Caco-2 (cell line): ENCODE data around the gene SCN7A. TPM values are rescaled to one million over a fixed set of nuclear protein-coding genes. Genes with fewer than 3 reads are reported as not detected.

ENCODE experiments used
- BruUV-seq: library from RNA; stranded (reverse); fragments of 400-500 nt; replicated peaks from 2 replicates; lab custom pipeline; 2021; lab: Mats Ljungman, UMichigan
- CTCF ChIA-PET: fragments of 300-600 bp; sonication (Branson Sonifier 250); formaldehyde crosslinking; loops from one replicate; lab custom pipeline; 2022; ENCODE audit warnings: antibody characterized with exemption; lab: Charles Lee
- POLR2A ChIA-PET: fragments of 300-600 bp; sonication (Branson Sonifier 250); formaldehyde crosslinking; loops from one replicate; lab custom pipeline; 2022; ENCODE audit warnings: antibody characterized with exemption; lab: Charles Lee
- DNase-seq, 2 experiments: peaks; one replicate each; pipeline versions ENCODE4 v3.0.0 to v3.0.0-alpha.2; 2020 to 2022
- H3K27me3 ChIP-seq: replicated peaks from 2 replicates; pipeline ENCODE4 v1.6.0; 2011; ENCODE audit warnings: low read length; ENCODE audit not compliant: control insufficient read depth, insufficient read depth
- H3K36me3 ChIP-seq: 2 replicates; pipeline ENCODE4 v1.5.1; 2011; ENCODE audit warnings: low read length; ENCODE audit not compliant: control insufficient read depth, insufficient read depth
- H3K4me1 ChIP-seq: fragments of 250-450 bp; sonication (Bioruptor Pico); 2 replicates; pipeline ENCODE4 v1.5.1; 2020; ENCODE audit warnings: mild to moderate bottlenecking
- H3K4me3 ChIP-seq: 2 replicates; pipeline ENCODE4 v1.5.1; 2011; ENCODE audit warnings: low read depth, mild to moderate bottlenecking, control low read depth, low read length
- H3K9me3 ChIP-seq: fragments of 250-450 bp; sonication (Bioruptor Pico); 2 replicates; pipeline ENCODE4 v1.5.1; 2020; ENCODE audit warnings: mild to moderate bottlenecking, moderate library complexity
- H3K27ac Mint-ChIP-seq: one replicate; pipeline ENCODE4 v1.8.0; 2022; ENCODE audit warnings: mixed read lengths; ENCODE audit not compliant: unreplicated experiment
- H3K27me3 Mint-ChIP-seq: one replicate; pipeline ENCODE4 v1.8.0; 2022; ENCODE audit warnings: mixed read lengths; ENCODE audit not compliant: insufficient read depth, unreplicated experiment
- H3K36me3 Mint-ChIP-seq: one replicate; pipeline ENCODE4 v1.8.0; 2022; ENCODE audit warnings: mild to moderate bottlenecking, mixed read lengths; ENCODE audit not compliant: insufficient read depth, unreplicated experiment
- H3K4me1 Mint-ChIP-seq: one replicate; pipeline ENCODE4 v1.8.0; 2022; ENCODE audit warnings: low read depth, mixed read lengths; ENCODE audit not compliant: unreplicated experiment
- H3K4me3 Mint-ChIP-seq: one replicate; pipeline ENCODE4 v1.8.0; 2022; ENCODE audit warnings: mild to moderate bottlenecking, moderate library complexity, mixed read lengths; ENCODE audit not compliant: unreplicated experiment
- H3K9me3 Mint-ChIP-seq: one replicate; pipeline ENCODE4 v1.8.0; 2022; ENCODE audit warnings: mixed read lengths; ENCODE audit not compliant: unreplicated experiment
- intact Hi-C: fragments of 100-400 bp; cut with micrococcal nuclease; formaldehyde crosslinking; loops from one replicate; pipeline ENCODE4 v1.10.0; 2022; ENCODE audit not compliant: unreplicated experiment
- total RNA-seq: library from RNA; stranded (reverse); gene quantifications from 2 replicates; pipeline ENCODE4 v1.2.3, GENCODE V29; 2022
- TF ChIP-seq, protein P1 (sequence below), 2 experiments: fragments of 200-600 bp in 1 of 2; IDR thresholded peaks; 1 replicate in 1 of 2; 2 replicates in 1 of 2; pipeline versions ENCODE4 v1.5.1 to v1.8.0; 2011 to 2022; ENCODE audit warnings: antibody characterized with exemption in 1 of 2, control low read depth in 1 of 2, inconsistent platforms in 1 of 2, low read depth in 1 of 2, low read length in 1 of 2, mild to moderate bottlenecking in 1 of 2, moderate library complexity in 1 of 2; ENCODE audit not compliant: insufficient read depth in 1 of 2, severe bottlenecking in 1 of 2, unreplicated experiment in 1 of 2

The SCN7A gene
- total RNA-seq, 1 experiment from 2014 or later: 0.27 TPM

DNA sequence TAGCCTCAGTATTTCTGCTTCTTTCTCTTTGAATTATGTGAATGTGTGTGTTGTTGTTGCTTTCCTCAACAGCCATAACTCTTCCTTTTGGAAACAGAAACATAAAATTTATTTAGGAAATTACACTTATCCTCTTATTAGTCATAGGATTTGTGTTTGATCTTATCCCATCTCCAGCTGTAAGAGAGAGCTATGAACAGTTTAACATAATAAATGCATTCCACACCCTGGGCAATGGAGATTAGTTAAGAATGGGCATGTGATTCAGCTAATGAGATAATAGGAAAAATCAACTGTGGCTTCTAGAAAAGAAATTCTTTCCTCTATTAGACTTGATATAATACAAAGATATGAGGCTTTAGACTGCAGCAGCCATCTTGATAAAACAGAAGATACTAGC, 55.0 kb downstream of the SCN7A start:
- Mint-ChIP-seq H3K27me3 (no peaks in the 10 kb centered on the region), H3K9me3 (no peaks in the 10 kb centered on the region)
- POLR2A ChIA-PET: no interaction called here

DNA sequence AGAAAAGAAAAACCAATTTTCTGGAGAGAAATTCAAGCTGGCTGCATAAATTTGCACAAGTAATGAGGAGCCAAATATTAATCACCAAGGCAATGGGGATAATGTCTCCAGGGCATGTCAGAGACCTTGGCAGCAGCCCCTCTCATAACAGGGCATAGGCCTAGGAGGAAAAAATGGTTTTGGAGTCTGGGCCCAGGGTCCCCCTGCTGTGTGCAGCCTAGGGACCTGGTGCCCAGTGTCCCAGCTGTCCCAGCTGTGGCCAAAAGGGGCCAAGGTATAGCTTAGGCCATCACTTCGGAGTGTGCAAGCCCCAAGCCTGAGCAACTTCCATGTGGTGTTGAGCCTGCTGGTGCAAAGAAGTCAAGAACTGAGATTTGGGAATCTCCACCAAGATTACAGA, 57.1 kb downstream of the SCN7A start:
- no peak for DNase-seq
- intact Hi-C loops: no loop called here
- TF ChIP-seq, protein P1, sequence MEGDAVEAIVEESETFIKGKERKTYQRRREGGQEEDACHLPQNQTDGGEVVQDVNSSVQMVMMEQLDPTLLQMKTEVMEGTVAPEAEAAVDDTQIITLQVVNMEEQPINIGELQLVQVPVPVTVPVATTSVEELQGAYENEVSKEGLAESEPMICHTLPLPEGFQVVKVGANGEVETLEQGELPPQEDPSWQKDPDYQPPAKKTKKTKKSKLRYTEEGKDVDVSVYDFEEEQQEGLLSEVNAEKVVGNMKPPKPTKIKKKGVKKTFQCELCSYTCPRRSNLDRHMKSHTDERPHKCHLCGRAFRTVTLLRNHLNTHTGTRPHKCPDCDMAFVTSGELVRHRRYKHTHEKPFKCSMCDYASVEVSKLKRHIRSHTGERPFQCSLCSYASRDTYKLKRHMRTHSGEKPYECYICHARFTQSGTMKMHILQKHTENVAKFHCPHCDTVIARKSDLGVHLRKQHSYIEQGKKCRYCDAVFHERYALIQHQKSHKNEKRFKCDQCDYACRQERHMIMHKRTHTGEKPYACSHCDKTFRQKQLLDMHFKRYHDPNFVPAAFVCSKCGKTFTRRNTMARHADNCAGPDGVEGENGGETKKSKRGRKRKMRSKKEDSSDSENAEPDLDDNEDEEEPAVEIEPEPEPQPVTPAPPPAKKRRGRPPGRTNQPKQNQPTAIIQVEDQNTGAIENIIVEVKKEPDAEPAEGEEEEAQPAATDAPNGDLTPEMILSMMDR (IDR thresholded peaks at IDR 0.05; ENCODE audit: insufficient read depth in 1 of 2, low read depth in 1 of 2, low read length in 1 of 2, severe bottlenecking in 1 of 2, unreplicated experiment in 1 of 2): no peak
- no peak overlapping the region for H3K27ac Mint-ChIP-seq
- no peaks in the 10 kb centered on the region for H3K36me3 ChIP-seq
- H3K27me3 ChIP-seq: no peaks in the 10 kb centered on the region
- no peak overlapping the region for H3K4me3 ChIP-seq
- H3K27me3 Mint-ChIP-seq: no peaks in the 10 kb centered on the region
- no peaks in the 10 kb centered on the region for H3K36me3 Mint-ChIP-seq
- H3K4me1 Mint-ChIP-seq: no peaks in the 10 kb centered on the region
- no peak overlapping the region for H3K4me3 Mint-ChIP-seq
- H3K9me3 Mint-ChIP-seq: no peaks in the 10 kb centered on the region
- no peaks in the 10 kb centered on the region for H3K4me1 ChIP-seq
- ChIA-PET POLR2A (no interaction called here), CTCF (no interaction called here)
- no peaks in the 10 kb centered on the region; the same call in 1 of the 2 replicates for H3K9me3 ChIP-seq
- no TSS peak for BruUV-seq

More for the DNA sequence above, 55.0 kb downstream of the SCN7A start:
- Histone ChIP-seq H3K4me3 (no peak overlapping the region), H3K9me3 (no peaks in the 10 kb centered on the region; the same call in 1 of the 2 replicates), H3K36me3 (no peaks in the 10 kb centered on the region), H3K27me3 (no peaks in the 10 kb centered on the region), H3K4me1 (no peaks in the 10 kb centered on the region)
- CTCF ChIA-PET: no interaction called here
- TF ChIP-seq, protein P1 (IDR thresholded peaks at IDR 0.05; ENCODE audit: insufficient read depth in 1 of 2, low read depth in 1 of 2, low read length in 1 of 2, severe bottlenecking in 1 of 2, unreplicated experiment in 1 of 2): no peak
- intact Hi-C loops: no loop called here
- Mint-ChIP-seq H3K4me1 (no peaks in the 10 kb centered on the region), H3K27ac (no peak overlapping the region), H3K4me3 (no peak overlapping the region), H3K36me3 (no peaks in the 10 kb centered on the region)
- BruUV-seq: no TSS peak
- DNase-seq: no peak

DNA sequence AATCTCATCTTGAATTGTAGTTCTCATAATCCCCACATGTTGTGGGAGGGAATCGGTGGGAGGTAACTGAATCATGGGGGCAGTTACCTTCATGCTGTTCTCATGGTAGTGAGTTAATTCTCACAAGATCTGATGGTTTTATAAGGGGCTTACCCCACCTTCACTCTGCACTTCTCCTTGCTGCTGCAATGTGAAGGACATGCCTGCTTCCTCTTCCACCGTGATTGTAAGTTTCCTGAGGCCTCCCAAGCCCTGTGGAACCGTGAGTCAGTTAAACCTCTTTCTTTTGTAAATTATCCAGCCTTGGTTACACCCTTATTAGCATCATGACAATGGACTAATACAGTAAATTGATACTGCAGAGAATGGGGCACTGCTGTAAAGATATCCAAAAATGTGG, 57.9 kb downstream of the SCN7A start:
- no peaks in the 10 kb centered on the region for H3K4me1 Mint-ChIP-seq
- BruUV-seq: no TSS peak
- H3K36me3 ChIP-seq: no peaks in the 10 kb centered on the region
- no peak overlapping the region for H3K27ac Mint-ChIP-seq
- CTCF ChIA-PET: no interaction called here
- H3K4me3 Mint-ChIP-seq: no peak overlapping the region
- H3K36me3 Mint-ChIP-seq: no peaks in the 10 kb centered on the region
- intact Hi-C loops: no loop called here
- POLR2A ChIA-PET: no interaction called here
- H3K27me3 Mint-ChIP-seq: no peaks in the 10 kb centered on the region
- H3K4me1 ChIP-seq: no peaks in the 10 kb centered on the region
- H3K4me3 ChIP-seq: no peak overlapping the region
- H3K9me3 ChIP-seq: no peaks in the 10 kb centered on the region; the same call in 1 of the 2 replicates
- no peaks in the 10 kb centered on the region for H3K27me3 ChIP-seq
- DNase-seq: no peak
- no peaks in the 10 kb centered on the region for H3K9me3 Mint-ChIP-seq
- TF ChIP-seq, protein P1 (IDR thresholded peaks at IDR 0.05; ENCODE audit: insufficient read depth in 1 of 2, low read depth in 1 of 2, low read length in 1 of 2, severe bottlenecking in 1 of 2, unreplicated experiment in 1 of 2): no peak
